ENCODE measurements around the gene CDR2L.

The CDR2L gene

GRCh38 chr17:74987418-74987908, at the start of gene CDR2L:
TSS of gene CDR2L (plus strand) at chr17:74987632. CDS start at chr17:74988044, 412 bp downstream.
- peak; percentile 56 for DNase-seq (ENCODE audit: low read depth, low spot score)
- H3K27ac ChIP-seq: peak within 1 kb of the TSS; percentile 67

- DNase-seq (ENCODE audit: low read depth, low spot score): no peak
- H3K27ac ChIP-seq: no peak overlapping the region
Observed at GRCh38 chr17:74938194-74938950, 49.1 kb upstream of the CDR2L start.

- no peak overlapping the region for H3K27ac ChIP-seq
- DNase-seq (ENCODE audit: low read depth, low spot score): no peak
Observed at GRCh38 chr17:74939534-74939933, 47.9 kb upstream of the CDR2L start.

- no peak overlapping the region for H3K27ac ChIP-seq
- DNase-seq (ENCODE audit: low read depth, low spot score): no peak
Observed at GRCh38 chr17:74941128-74941725, 46.2 kb upstream of the CDR2L start.

GRCh38 chr17:74943808-74944522, 43.5 kb upstream of the CDR2L start:
- H3K27ac ChIP-seq: peak overlapping the region; percentile 93
- DNase-seq (ENCODE audit: low read depth, low spot score): peak; percentile 90

GRCh38 chr17:74945543-74945942, 41.9 kb upstream of the CDR2L start:
- no peak for DNase-seq (ENCODE audit: low read depth, low spot score)

GRCh38 chr17:74946641-74947040, 40.8 kb upstream of the CDR2L start:
- no peak for DNase-seq (ENCODE audit: low read depth, low spot score)
- H3K27ac ChIP-seq: no peak overlapping the region

More at GRCh38 chr17:74945543-74945942, 41.9 kb upstream of the CDR2L start:
- H3K27ac ChIP-seq: peak overlapping the region; percentile 93

- H3K27ac ChIP-seq: no peak overlapping the region
- DNase-seq (ENCODE audit: low read depth, low spot score): no peak
Observed at GRCh38 chr17:74947041-74947754, 40.2 kb upstream of the CDR2L start.

- DNase-seq (ENCODE audit: low read depth, low spot score): no peak
Observed at GRCh38 chr17:74949455-74950115, 37.8 kb upstream of the CDR2L start.

GRCh38 chr17:74950207-74950606, 37.2 kb upstream of the CDR2L start:
- no peak for DNase-seq (ENCODE audit: low read depth, low spot score)
- no peak overlapping the region for H3K27ac ChIP-seq

More at GRCh38 chr17:74949455-74950115, 37.8 kb upstream of the CDR2L start:
- no peak overlapping the region for H3K27ac ChIP-seq

GRCh38 chr17:74951065-74951464, 36.4 kb upstream of the CDR2L start:
- DNase-seq (ENCODE audit: low read depth, low spot score): no peak
- H3K27ac ChIP-seq: no peak overlapping the region

- no peak for DNase-seq (ENCODE audit: low read depth, low spot score)
Observed at GRCh38 chr17:74951680-74952421, 35.6 kb upstream of the CDR2L start.

GRCh38 chr17:74952431-74953133, 34.9 kb upstream of the CDR2L start:
- DNase-seq (ENCODE audit: low read depth, low spot score): no peak
- no peak overlapping the region for H3K27ac ChIP-seq

More at GRCh38 chr17:74951680-74952421, 35.6 kb upstream of the CDR2L start:
- H3K27ac ChIP-seq: no peak overlapping the region

GRCh38 chr17:74953134-74953687, 34.2 kb upstream of the CDR2L start:
- H3K27ac ChIP-seq: no peak overlapping the region
- no peak for DNase-seq (ENCODE audit: low read depth, low spot score)

- DNase-seq (ENCODE audit: low read depth, low spot score): no peak
- H3K27ac ChIP-seq: no peak overlapping the region
Observed at GRCh38 chr17:74954115-74954514, 33.3 kb upstream of the CDR2L start.

GRCh38 chr17:74954665-74955421, 32.6 kb upstream of the CDR2L start:
- DNase-seq (ENCODE audit: low read depth, low spot score): no peak
- H3K27ac ChIP-seq: no peak overlapping the region

- no peak overlapping the region for H3K27ac ChIP-seq
- DNase-seq (ENCODE audit: low read depth, low spot score): no peak
Observed at GRCh38 chr17:74956093-74956492, 31.3 kb upstream of the CDR2L start.

Data from epithelial cell of prostate (primary cell).